HG03378 (cell line): ENCODE measurements around the gene IP6K3.

Experiments used
- ATAC-seq: cut with Tn5 transposase; IDR thresholded peaks from one replicate; pipeline ENCODE4 v1.9.1; 2021; ENCODE audit warnings: mild to moderate bottlenecking, moderate library complexity; ENCODE audit not compliant: unreplicated experiment

The IP6K3 gene

DNA sequence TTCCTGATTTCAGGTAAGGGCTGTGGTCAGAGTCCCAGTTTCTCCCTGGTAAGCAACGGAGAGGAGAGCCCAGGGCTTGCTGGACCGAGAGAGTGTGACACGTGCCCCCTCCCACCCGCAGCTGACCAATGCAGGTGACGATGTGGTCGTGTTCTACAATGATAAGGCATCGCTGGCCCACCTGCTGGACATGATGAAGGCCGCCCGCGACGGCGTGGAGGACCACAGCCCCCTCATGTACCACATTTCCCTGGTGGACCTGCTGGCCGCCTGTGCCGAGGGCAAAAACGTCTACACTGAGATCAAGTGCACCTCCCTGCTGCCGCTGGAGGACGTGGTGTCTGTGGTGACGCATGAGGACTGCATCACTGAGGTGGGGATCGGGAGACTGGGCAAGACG is 66.9 kb downstream of the IP6K3 start:
- ATAC-seq, result no peak

DNA sequence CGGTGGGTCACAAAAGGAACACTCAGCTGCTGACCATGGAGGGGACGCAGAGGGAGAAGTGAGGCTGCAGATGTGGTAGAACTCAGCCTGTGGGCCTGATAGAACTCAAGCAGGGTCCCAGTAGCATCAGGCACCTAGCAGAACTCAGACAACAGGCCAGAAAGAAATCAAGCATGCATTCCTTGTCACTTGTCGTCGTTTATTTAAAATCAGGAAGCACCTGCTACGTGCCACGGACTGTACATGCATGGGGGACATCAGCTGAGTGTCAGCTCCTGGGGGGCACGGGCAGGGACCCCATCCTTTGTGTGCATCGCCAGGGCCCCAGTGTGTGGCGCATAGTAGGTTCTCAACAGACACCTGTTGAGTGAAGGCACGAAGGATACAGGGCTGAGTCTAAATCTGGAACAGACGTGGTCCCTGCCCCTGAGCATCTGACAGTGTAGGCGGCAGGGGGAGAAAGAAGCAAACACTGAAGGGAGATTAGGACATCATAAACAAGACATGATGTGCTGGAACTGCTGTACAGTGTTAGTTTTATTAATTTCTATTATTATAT is 67.7 kb downstream of the IP6K3 start:
- ATAC-seq, result no peak

DNA sequence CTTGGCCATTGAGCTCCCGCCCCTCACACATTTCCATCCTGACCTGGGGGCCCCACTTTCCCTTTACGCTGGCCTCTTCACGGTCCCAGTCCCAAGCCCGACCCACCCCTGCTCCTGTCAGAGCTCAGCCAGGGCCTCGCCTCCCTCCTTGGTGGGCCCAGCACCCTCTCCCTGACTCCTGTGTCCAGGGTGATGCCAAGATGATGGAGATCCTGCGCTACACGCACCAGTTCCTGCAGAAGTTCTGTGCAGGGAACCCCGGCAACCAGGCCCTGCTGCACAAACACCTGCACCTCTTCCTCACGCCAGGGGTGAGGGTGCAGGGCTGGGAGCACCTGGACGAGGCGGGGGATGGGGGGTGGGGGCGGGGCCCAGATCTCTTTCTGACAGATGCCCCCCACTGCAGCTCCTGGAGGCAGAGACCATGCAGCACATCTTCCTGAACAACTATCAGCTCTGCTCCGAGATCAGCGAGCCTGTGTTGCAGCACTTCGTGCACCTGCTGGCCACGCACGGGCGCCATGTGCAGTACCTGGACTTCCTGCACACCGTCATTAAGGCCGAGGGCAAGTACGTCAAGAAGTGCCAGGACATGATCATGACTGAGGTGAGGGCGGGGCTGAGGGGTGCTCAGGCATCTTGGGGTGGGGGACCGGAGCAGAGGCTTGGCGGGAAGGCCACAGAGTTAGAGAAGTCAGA is 68.3 kb downstream of the IP6K3 start:
- no peak for ATAC-seq

GRCh38 chr6:33677689-33678088 is 69.0 kb downstream of the IP6K3 start:
- ATAC-seq, result no peak

DNA sequence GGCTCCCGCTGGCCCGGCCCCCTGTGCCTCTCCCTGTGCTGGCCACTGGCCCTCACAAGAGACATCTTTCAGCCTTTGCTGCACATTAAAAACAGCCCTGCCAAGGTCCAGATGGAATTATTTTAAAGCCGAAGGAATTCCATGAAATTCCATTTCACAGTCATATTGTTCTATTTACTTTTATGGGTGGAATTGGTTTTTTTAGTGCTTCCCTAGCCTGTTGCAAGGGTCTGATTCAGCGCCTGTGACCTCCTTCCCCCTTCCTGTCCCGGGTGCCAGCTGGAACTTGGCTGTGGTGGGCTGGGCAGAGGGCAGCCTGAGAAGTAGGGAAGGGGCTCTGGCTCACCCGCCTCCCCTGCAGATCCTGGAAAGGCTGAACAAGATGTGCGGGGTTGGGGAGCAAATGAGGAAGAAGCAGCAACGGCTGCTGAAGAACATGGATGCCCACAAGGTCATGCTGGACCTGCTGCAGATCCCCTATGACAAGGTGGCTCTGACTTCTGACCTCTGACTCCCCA is 69.5 kb downstream of the IP6K3 start:
- ATAC-seq, result no peak

DNA sequence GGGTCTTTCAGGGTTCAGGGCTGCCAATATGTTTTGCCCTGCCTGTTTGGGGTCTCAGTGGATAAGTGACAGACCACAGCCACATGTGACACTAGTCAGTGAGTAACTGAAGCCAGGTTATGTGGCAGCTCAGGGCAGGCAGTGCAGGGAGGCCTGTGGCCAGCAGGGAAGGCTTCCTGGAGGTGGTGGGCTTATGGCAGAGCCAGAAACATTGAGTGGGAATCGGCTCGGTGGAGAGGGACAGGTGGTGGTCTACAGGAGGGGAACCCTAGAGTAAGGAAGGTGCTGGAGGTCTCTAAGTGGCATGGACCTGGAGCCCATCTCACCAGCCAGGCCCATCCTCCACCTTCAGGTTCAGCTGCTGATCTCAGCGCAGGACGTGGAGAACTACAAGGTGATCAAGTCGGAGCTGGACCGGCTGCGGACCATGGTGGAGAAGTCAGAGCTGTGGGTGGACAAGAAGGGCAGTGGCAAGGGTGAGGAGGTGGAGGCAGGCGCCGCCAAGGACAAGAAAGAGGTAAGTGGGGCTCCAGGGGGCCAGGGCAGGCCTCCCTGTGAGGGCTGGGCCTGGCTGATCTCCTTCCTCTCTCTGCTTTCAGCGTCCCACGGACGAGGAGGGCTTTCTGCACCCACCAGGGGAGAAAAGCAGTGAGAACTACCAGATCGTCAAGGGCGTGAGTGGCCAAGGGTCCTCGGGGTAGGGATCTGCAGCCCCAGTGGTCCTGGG is 70.1 kb downstream of the IP6K3 start:
- no peak for ATAC-seq

DNA sequence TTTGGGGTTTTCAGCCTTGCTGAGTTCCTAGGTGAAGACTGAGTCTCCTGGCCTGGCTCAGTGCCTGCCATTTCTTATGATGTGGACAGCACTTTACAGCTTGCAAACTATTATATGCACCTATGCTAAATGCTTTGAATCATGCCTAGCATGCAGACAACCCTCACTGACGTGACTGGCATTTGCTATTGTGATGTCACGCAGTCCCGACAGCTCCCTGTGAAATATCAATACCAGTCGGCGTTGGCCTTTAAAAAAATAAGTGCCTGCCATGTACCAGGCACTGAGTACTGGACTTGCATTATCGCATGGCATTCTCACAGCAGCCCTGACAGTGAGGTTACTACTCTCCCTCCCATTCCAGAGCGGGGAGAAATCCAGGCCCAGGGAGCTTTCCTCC is 70.7 kb downstream of the IP6K3 start:
- no peak for ATAC-seq

GRCh38 chr6:33673851-33674250 is 72.9 kb downstream of the IP6K3 start:
- ATAC-seq, result no peak

- ATAC-seq, result no peak
Observed at GRCh38 chr6:33672808-33673207, 73.9 kb downstream of the IP6K3 start.

GRCh38 chr6:33671744-33672072 is 75.0 kb downstream of the IP6K3 start:
- ATAC-seq, result no peak
